ENCODE data around the gene VWF. TPM values are rescaled to one million over a fixed set of nuclear protein-coding genes. Genes with fewer than 3 reads are reported as not detected.

VWF gene
- total and polyA plus RNA-seq, 10 of the 15 experiments (the other 5 are each of a cell fraction or from before 2014, with no cell fraction given), result 0.08 to 0.23 TPM; not detected in 8

GRCh38 chr12:6096527-6096926 is 27.9 kb downstream of the VWF start:
- SMC1A ChIA-PET (ENCODE audit: uncharacterized antibody, unreplicated experiment), result no interaction called here
- Histone ChIP-seq H3K79me2 (ENCODE audit: control insufficient read depth, insufficient read depth, low read length) (no peaks in the 10 kb centered on the region), H3K4me3 (no peak overlapping the region), H3K27me3 (replicated peaks in 1 of 2; ENCODE audit: control insufficient read depth in 2 of 2, insufficient read depth in 2 of 2, low read length in 1 of 2) (no peaks in the 10 kb centered on the region; a peak in 2 of 4 replicates), H3K9me3 (replicated peaks; ENCODE audit: control insufficient read depth, insufficient read depth, low read length) (no peaks in the 10 kb centered on the region), H3K4me2 (ENCODE audit: control insufficient read depth, insufficient read depth) (no peak overlapping the region), H2AFZ (ENCODE audit: control insufficient read depth, low read depth, low read length) (no peak overlapping the region), H3K4me1 (ENCODE audit: control insufficient read depth, insufficient read depth, low read length) (no peaks in the 10 kb centered on the region), H4K20me1 (ENCODE audit: control insufficient read depth, insufficient read depth) (no peaks in the 10 kb centered on the region), H3K9ac (ENCODE audit: control insufficient read depth, insufficient read depth, low read length) (no peak overlapping the region), H3K36me3 (ENCODE audit: control insufficient read depth in 2 of 2, insufficient read depth in 2 of 2, low read length in 1 of 2) (no peaks in the 10 kb centered on the region), H3K27ac (ENCODE audit: control insufficient read depth, insufficient read depth) (no peak overlapping the region)
- in situ Hi-C loops (cut with MboI) (no loop called here), intact Hi-C loops (cut with micrococcal nuclease; ENCODE audit: unreplicated experiment) (no loop called here)
- POLR2A ChIA-PET, result no interaction called here
- RAD21 ChIA-PET (ENCODE audit: unreplicated experiment), result no interaction called here
- CTCF ChIA-PET, result no interaction called here
- no peak for ATAC-seq
- no peak for DNase-seq (ENCODE audit: low read depth, low spot score)
- FAIRE-seq, result no peak
- 26% methylated on average over 3 of the region's 3 CpGs for whole genome bisulfite sequencing (ENCODE audit: insufficient coverage, insufficient replicate concordance, low lambda C conversion rate, missing lambda C conversion rate)
- no TSS peak for BruUV-seq (replicated peaks)
- TF ChIP-seq EGR1 (IDR thresholded peaks at IDR 0.05; ENCODE audit: borderline replicate concordance in 1 of 2, low read depth in 2 of 2, low read length in 2 of 2) (no peak), MTA2 (IDR thresholded peaks at IDR 0.05; ENCODE audit: low read depth) (no peak), TCF12 (IDR thresholded peaks at IDR 0.05; ENCODE audit: low read depth, low read length) (no peak), NRF1 (conservative IDR thresholded peaks at IDR 0.05; ENCODE audit: low read depth, low read length) (no peak), NBN (IDR thresholded peaks at IDR 0.05) (no peak), YY1 (IDR thresholded peaks at IDR 0.05; ENCODE audit: low read depth, low read length) (no peak), NFYB (IDR thresholded peaks at IDR 0.05; ENCODE audit: insufficient read depth, low read depth, low read length) (no peak), PKNOX1 (IDR thresholded peaks at IDR 0.05) (no peak), ZNF207 (IDR thresholded peaks at IDR 0.05; ENCODE audit: borderline replicate concordance) (no peak), CHD2 (IDR thresholded peaks at IDR 0.05; ENCODE audit: borderline replicate concordance, low read depth, low read length) (no peak), KDM1A (IDR thresholded peaks at IDR 0.05; ENCODE audit: borderline replicate concordance) (no peak), ATF7 (IDR thresholded peaks at IDR 0.05; ENCODE audit: low read depth) (no peak), IRF4 (IDR thresholded peaks at IDR 0.05; ENCODE audit: low read depth, low read length) (no peak), HDAC2 (IDR thresholded peaks at IDR 0.05) (no peak), SMC3 (IDR thresholded peaks at IDR 0.05; ENCODE audit: borderline replicate concordance, low read length) (no peak), MTA3 (IDR thresholded peaks at IDR 0.05; ENCODE audit: borderline replicate concordance, low read length) (no peak), IRF5 (IDR thresholded peaks at IDR 0.05; ENCODE audit: borderline replicate concordance) (no peak), POLR2A (IDR thresholded peaks at IDR 0.05; ENCODE audit: low read depth, low read length) (no peak), TARDBP (IDR thresholded peaks at IDR 0.05; ENCODE audit: borderline replicate concordance) (no peak), YBX1 (IDR thresholded peaks at IDR 0.05) (no peak)
